ENCODE data around the gene CCDC191. TPM values are rescaled to one million over a fixed set of nuclear protein-coding genes. Genes with fewer than 3 reads are reported as not detected.

CCDC191 gene
- polyA plus RNA-seq, 2 of the 4 experiments (the other 2 are of a cell fraction): 2.5 to 5.0 TPM

GRCh38 chr3:114089675-114090074, 33.3 kb upstream of the CCDC191 start:
- Histone ChIP-seq H3K9me3 (no peaks in the 10 kb centered on the region), H3K4me1 (no peaks in the 10 kb centered on the region), H3K27ac (no peak overlapping the region), H3K4me2 (no peak overlapping the region), H3K4me3 (no peak overlapping the region)
- TF ChIP-seq RARB (CRISPR knock-in tag; IDR thresholded peaks at IDR 0.05): no peak
- no peak for TF ChIP-seq MAZ (IDR thresholded peaks at IDR 0.05; ENCODE audit: borderline replicate concordance, low read depth, low read length)
- TF ChIP-seq, protein P1, sequence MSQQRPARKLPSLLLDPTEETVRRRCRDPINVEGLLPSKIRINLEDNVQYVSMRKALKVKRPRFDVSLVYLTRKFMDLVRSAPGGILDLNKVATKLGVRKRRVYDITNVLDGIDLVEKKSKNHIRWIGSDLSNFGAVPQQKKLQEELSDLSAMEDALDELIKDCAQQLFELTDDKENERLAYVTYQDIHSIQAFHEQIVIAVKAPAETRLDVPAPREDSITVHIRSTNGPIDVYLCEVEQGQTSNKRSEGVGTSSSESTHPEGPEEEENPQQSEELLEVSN (IDR thresholded peaks at IDR 0.05; ENCODE audit: borderline replicate concordance, low read depth): no peak
- no peak for TF ChIP-seq CBX2 (IDR thresholded peaks at IDR 0.05; ENCODE audit: borderline replicate concordance, low read depth)
- no peak for TF ChIP-seq RFX5 (IDR thresholded peaks at IDR 0.05)
- TF ChIP-seq NFE2L2 (conservative IDR thresholded peaks at IDR 0.05; ENCODE audit: low read length): no peak
- no peak for TF ChIP-seq HMGXB4 (CRISPR knock-in tag; IDR thresholded peaks at IDR 0.05; ENCODE audit: borderline replicate concordance)
- no peak for TF ChIP-seq EHF (CRISPR knock-in tag; IDR thresholded peaks at IDR 0.05)
- no peak for TF ChIP-seq FOSL2 (IDR thresholded peaks at IDR 0.05)
- no peak for TF ChIP-seq FOSL2 (CRISPR knock-in tag; IDR thresholded peaks at IDR 0.05)
- no peak for TF ChIP-seq ZC3H11A (IDR thresholded peaks at IDR 0.05)
- TF ChIP-seq BHLHE40 (IDR thresholded peaks at IDR 0.05; ENCODE audit: low read depth, low read length): no peak
- TF ChIP-seq HEYL (CRISPR knock-in tag; IDR thresholded peaks at IDR 0.05): no peak
- no peak for TF ChIP-seq ESRRA (IDR thresholded peaks at IDR 0.05; ENCODE audit: borderline replicate concordance, low read length)
- TF ChIP-seq HOXA7 (CRISPR knock-in tag; IDR thresholded peaks at IDR 0.05): no peak
- no peak for TF ChIP-seq SMC3 (IDR thresholded peaks at IDR 0.05)
- TF ChIP-seq RAD21 (conservative IDR thresholded peaks at IDR 0.05 in 1 of 2, IDR thresholded peaks at IDR 0.05 in 1 of 2): no peak
- TF ChIP-seq ATOH8 (CRISPR knock-in tag; IDR thresholded peaks at IDR 0.05; ENCODE audit: low read depth): no peak
- ATAC-seq (no peak), DNase-seq (ENCODE audit: low read depth in 1 of 2, low spot score in 1 of 2) (no peak), FAIRE-seq (no peak)
- POLR2A ChIA-PET: no interaction called here
- CTCF ChIA-PET: no interaction called here

DNA sequence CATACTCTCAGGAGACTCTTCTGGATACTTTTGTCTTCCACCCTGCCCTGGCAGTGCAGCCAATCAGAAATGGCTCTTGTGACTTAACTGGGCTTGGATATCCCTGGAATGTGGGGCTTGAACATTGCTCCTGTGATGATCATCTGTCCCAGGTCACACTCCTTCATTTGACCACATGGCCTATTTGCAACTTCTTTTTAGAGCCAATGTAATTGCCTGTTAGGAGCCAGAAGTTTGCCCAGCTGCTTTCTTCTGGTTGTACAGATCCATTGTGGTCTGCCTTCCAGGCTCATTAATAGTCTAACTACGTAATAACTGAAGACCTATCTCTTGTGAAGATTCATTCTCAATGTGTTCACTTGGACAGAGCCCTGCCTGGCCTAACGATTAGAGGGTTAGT, 30.0 kb upstream of the CCDC191 start:
- ATAC-seq (no peak), DNase-seq (ENCODE audit: low read depth in 1 of 2, low spot score in 1 of 2) (no peak), FAIRE-seq (no peak)
- no peak overlapping the region for H3K4me3 ChIP-seq
- no peak for TF ChIP-seq FOSB (CRISPR knock-in tag; IDR thresholded peaks at IDR 0.05)
- no peak for TF ChIP-seq NR3C1 (IDR thresholded peaks at IDR 0.05)
- TF ChIP-seq MYC (IDR thresholded peaks at IDR 0.05; ENCODE audit: borderline replicate concordance, low read length): no peak
- no peak for TF ChIP-seq ZNF302 (CRISPR knock-in tag; IDR thresholded peaks at IDR 0.05)
- TF ChIP-seq KDM5A (IDR thresholded peaks at IDR 0.05): no peak
- TF ChIP-seq HOXA7 (CRISPR knock-in tag; IDR thresholded peaks at IDR 0.05): no peak
- TF ChIP-seq MAZ (IDR thresholded peaks at IDR 0.05; ENCODE audit: borderline replicate concordance, low read depth, low read length): no peak
- no peak for TF ChIP-seq NFE2L2 (conservative IDR thresholded peaks at IDR 0.05; ENCODE audit: low read length)
- TF ChIP-seq HES2 (IDR thresholded peaks at IDR 0.05): no peak
- ChIA-PET POLR2A (no interaction called here), CTCF (interaction anchor here (1.8 kb wide), 1 partner anchor 11 kb away, joined by 4 read pairs; no protein-coding TSS in a partner anchor)
- no peaks in the 10 kb centered on the region for H3K9me3 ChIP-seq
- 94% methylated on average over 2 of the region's 2 CpGs for WGBS (ENCODE audit: missing lambda C conversion rate)
- H3K4me1 ChIP-seq: no peaks in the 10 kb centered on the region
- no peak overlapping the region for H3K27ac ChIP-seq
- no peak overlapping the region for H3K4me2 ChIP-seq

All from A549 (cell line).